GM18867 (cell line): ENCODE results near the gene GPX2.
A peak's percentile ranks its signal among the peaks of the same experiment; 100 is the strongest.

Source experiments
- ATAC-seq: cut with Tn5 transposase; IDR thresholded peaks from one replicate; pipeline ENCODE4 v1.9.1; 2021; ENCODE audit warnings: mild to moderate bottlenecking, moderate library complexity; ENCODE audit not compliant: unreplicated experiment

Gene GPX2

GRCh38 chr14:64942531-64943111 is at the start of gene GPX2:
TSS of gene GPX2 (minus strand) at chr14:64942745. CDS start at chr14:64942726, 19 bp downstream.
- ATAC-seq = no peak

- ATAC-seq = no peak
These were observed 48.4 kb upstream of the GPX2 start for GRCh38 chr14:64990939-64991338.

GRCh38 chr14:64990296-64990695 is 47.8 kb upstream of the GPX2 start:
- ATAC-seq = no peak

GRCh38 chr14:64987438-64987767 is 44.9 kb upstream of the GPX2 start:
- ATAC-seq = peak; percentile 2

GRCh38 chr14:64986648-64987437 is 44.3 kb upstream of the GPX2 start, which contains the start of gene FNTB:
TSS of gene FNTB (plus strand) at chr14:64986895. CDS start at chr14:64986954, 59 bp downstream.
- ATAC-seq = peak; percentile 94

GRCh38 chr14:64983439-64984310 is 41.1 kb upstream of the GPX2 start:
- no peak for ATAC-seq

GRCh38 chr14:64979336-64980074 is 37.0 kb upstream of the GPX2 start:
- no peak for ATAC-seq

GRCh38 chr14:64974563-64974962 is 32.0 kb upstream of the GPX2 start:
- ATAC-seq = no peak

- ATAC-seq = no peak
These were observed 31.3 kb upstream of the GPX2 start for GRCh38 chr14:64973826-64974225.

- no peak for ATAC-seq
These were observed 30.5 kb upstream of the GPX2 start for GRCh38 chr14:64973026-64973442.

- ATAC-seq = peak; percentile 52
These were observed 29.6 kb upstream of the GPX2 start, which contains the start of gene RAB15 for GRCh38 chr14:64971943-64972791. TSS of gene RAB15 (minus strand) at chr14:64972336. CDS start at chr14:64972076, 260 bp downstream.

GRCh38 chr14:64971491-64971942 is 29.0 kb upstream of the GPX2 start:
- ATAC-seq = no peak

- no peak for ATAC-seq
These were observed 28.4 kb upstream of the GPX2 start for GRCh38 chr14:64970776-64971477.

GRCh38 chr14:64970041-64970440 is 27.5 kb upstream of the GPX2 start:
- ATAC-seq = no peak

- ATAC-seq = no peak
These were observed 26.1 kb upstream of the GPX2 start for GRCh38 chr14:64968651-64969050.

- ATAC-seq = no peak
These were observed 25.6 kb upstream of the GPX2 start for GRCh38 chr14:64968167-64968566.

- ATAC-seq = no peak
These were observed 24.4 kb upstream of the GPX2 start for GRCh38 chr14:64966976-64967375.

GRCh38 chr14:64965356-64966000 is 22.9 kb upstream of the GPX2 start:
- no peak for ATAC-seq

GRCh38 chr14:64963611-64964010 is 21.1 kb upstream of the GPX2 start:
- ATAC-seq = no peak
